WTC11 (cell line): Measurements from ENCODE around the gene DMD.

ENCODE experiments used
- CREB1 ChIP-seq: sonication (generic); formaldehyde crosslinking; IDR thresholded peaks from 2 replicates; pipeline ENCODE4 v1.8.0; 2023; ENCODE audit warnings: mild to moderate bottlenecking, missing genetic modification reagents
- ETV6 ChIP-seq: sonication (generic); formaldehyde crosslinking; IDR thresholded peaks from 2 replicates; pipeline ENCODE4 v1.8.1; 2022; ENCODE audit warnings: mild to moderate bottlenecking, missing genetic modification reagents
- FOXJ3 ChIP-seq: sonication (generic); formaldehyde crosslinking; IDR thresholded peaks from 2 replicates; pipeline ENCODE4 v1.9.0; 2021; ENCODE audit warnings: missing genetic modification reagents, mild to moderate bottlenecking, borderline replicate concordance
- FOXP1 ChIP-seq: sonication (generic); formaldehyde crosslinking; IDR thresholded peaks from 2 replicates; pipeline ENCODE4 v1.8.0; 2022; ENCODE audit warnings: missing genetic modification reagents, mild to moderate bottlenecking, moderate library complexity, borderline replicate concordance
- JUN ChIP-seq: sonication (generic); formaldehyde crosslinking; IDR thresholded peaks from 2 replicates; pipeline ENCODE4 v1.8.0; 2023; ENCODE audit warnings: mild to moderate bottlenecking, missing genetic modification reagents
- NFYB ChIP-seq: sonication (generic); formaldehyde crosslinking; conservative IDR thresholded peaks from 2 replicates; pipeline ENCODE4 v1.8.0; 2022; ENCODE audit warnings: low read depth, missing genetic modification reagents
- NR2C2 ChIP-seq: sonication (generic); formaldehyde crosslinking; IDR thresholded peaks from 2 replicates; pipeline ENCODE4 v1.8.0; 2022; ENCODE audit warnings: mild to moderate bottlenecking, missing genetic modification reagents
- NR3C1 ChIP-seq: sonication (generic); formaldehyde crosslinking; conservative IDR thresholded peaks from 2 replicates; pipeline ENCODE4 v1.8.1; 2023; ENCODE audit warnings: low read depth, mild to moderate bottlenecking, missing genetic modification reagents
- TP53 ChIP-seq: sonication (generic); formaldehyde crosslinking; IDR thresholded peaks from 2 replicates; pipeline ENCODE4 v1.8.1; 2023; ENCODE audit warnings: mild to moderate bottlenecking, missing genetic modification reagents
- ZNF416 ChIP-seq: fragments of 250-450 bp; sonication (Bioruptor Pico); IDR thresholded peaks from 2 replicates; pipeline ENCODE4 v1.9.0; 2021; ENCODE audit warnings: mild to moderate bottlenecking, inconsistent platforms
- TF ChIP-seq, protein P1 (sequence below): fragments of 200-600 bp; IDR thresholded peaks from 2 replicates; pipeline ENCODE4 v1.8.0; 2022; ENCODE audit warnings: antibody characterized with exemption
- TF ChIP-seq, protein P2 (sequence below): sonication (generic); formaldehyde crosslinking; IDR thresholded peaks from 2 replicates; pipeline ENCODE4 v1.8.1; 2022; ENCODE audit warnings: low read depth, missing genetic modification reagents, borderline replicate concordance
- TF ChIP-seq, protein P3 (sequence below): fragments of 250-450 bp; sonication (Bioruptor Pico); conservative IDR thresholded peaks from 2 replicates; pipeline ENCODE4 v1.9.0; 2021; ENCODE audit warnings: mild to moderate bottlenecking

DNA sequence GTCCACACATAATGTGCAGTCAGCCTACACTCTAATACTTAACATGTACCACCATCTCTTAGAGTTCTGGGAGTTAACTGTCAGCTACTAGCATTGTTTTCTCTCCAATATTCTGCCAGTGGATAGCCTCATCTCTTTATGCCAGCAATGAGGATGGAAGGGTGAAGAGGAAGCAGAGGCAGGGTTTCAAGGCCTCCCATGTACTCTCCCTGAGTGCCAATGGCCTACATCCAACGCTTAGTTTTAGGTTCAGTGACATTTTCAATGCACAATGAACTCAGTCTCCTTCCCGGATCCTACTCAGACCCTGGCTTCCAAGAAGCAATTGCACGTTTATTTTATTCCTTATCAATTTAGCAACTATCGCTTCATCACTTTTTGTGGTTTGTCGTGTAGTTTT is 686.1 kb downstream of the DMD start:
- TF ChIP-seq, protein P1, sequence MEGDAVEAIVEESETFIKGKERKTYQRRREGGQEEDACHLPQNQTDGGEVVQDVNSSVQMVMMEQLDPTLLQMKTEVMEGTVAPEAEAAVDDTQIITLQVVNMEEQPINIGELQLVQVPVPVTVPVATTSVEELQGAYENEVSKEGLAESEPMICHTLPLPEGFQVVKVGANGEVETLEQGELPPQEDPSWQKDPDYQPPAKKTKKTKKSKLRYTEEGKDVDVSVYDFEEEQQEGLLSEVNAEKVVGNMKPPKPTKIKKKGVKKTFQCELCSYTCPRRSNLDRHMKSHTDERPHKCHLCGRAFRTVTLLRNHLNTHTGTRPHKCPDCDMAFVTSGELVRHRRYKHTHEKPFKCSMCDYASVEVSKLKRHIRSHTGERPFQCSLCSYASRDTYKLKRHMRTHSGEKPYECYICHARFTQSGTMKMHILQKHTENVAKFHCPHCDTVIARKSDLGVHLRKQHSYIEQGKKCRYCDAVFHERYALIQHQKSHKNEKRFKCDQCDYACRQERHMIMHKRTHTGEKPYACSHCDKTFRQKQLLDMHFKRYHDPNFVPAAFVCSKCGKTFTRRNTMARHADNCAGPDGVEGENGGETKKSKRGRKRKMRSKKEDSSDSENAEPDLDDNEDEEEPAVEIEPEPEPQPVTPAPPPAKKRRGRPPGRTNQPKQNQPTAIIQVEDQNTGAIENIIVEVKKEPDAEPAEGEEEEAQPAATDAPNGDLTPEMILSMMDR, result no peak
- TF ChIP-seq, protein P2, sequence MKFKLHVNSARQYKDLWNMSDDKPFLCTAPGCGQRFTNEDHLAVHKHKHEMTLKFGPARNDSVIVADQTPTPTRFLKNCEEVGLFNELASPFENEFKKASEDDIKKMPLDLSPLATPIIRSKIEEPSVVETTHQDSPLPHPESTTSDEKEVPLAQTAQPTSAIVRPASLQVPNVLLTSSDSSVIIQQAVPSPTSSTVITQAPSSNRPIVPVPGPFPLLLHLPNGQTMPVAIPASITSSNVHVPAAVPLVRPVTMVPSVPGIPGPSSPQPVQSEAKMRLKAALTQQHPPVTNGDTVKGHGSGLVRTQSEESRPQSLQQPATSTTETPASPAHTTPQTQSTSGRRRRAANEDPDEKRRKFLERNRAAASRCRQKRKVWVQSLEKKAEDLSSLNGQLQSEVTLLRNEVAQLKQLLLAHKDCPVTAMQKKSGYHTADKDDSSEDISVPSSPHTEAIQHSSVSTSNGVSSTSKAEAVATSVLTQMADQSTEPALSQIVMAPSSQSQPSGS (CRISPR knock-in tag), result no peak
- TF ChIP-seq NR2C2 (CRISPR knock-in tag) (no peak), FOXP1 (CRISPR knock-in tag) (no peak), ETV6 (CRISPR knock-in tag) (no peak), TP53 (CRISPR knock-in tag) (no peak), NFYB (CRISPR knock-in tag) (no peak), JUN (CRISPR knock-in tag) (no peak), NR3C1 (CRISPR knock-in tag) (no peak), FOXJ3 (no peak), ZNF416 (CRISPR knock-in tag) (no peak), CREB1 (CRISPR knock-in tag) (no peak)
- TF ChIP-seq, protein P3, sequence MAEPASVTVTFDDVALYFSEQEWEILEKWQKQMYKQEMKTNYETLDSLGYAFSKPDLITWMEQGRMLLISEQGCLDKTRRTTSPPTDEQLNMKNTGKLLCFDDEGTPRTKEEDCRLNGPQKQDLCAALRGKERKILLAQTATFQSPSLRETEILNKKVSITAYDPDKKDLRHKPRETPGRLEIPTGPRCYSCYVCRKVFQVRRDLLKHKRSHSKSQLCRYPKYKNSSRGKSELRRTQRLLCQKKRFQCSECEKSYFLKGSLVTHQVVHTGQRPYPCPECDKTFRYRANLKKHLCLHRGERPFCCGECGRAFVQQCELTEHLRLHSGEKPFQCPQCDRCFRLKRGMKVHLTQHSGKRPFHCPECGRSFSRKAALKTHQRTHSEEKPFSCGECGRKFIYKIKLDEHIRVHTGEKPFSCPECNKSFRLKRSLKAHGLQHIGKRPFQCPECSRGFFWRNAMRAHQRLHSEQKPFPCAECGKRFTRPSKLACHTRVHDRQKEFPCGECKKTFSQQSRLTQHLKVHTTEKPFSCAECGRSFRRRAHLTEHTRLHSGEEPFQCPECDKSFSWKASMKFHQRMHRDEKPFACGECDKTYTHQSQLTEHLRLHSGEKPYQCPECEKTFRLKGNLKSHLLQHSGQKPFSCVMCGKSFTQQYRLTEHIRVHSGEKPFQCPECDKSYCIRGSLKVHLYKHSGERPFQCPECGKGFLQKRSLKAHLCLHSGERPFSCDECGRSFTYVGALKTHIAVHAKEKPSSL, result no peak
